GM12892 (cell line): ENCODE results near the gene LRRC27.

Experiments
- DNase-seq: peaks from one replicate; pipeline ENCODE4 v3.0.0; 2011; ENCODE audit not compliant: insufficient read length
- FAIRE-seq: peaks from 2 replicates; lab custom pipeline; 2011; peaks lifted over from hg19 to GRCh38; lab: Jason Lieb, UNC
- POLR2A ChIP-seq: IDR thresholded peaks from 2 replicates; pipeline ENCODE4 v1.6.1; 2011; ENCODE audit warnings: low read depth, low read length, control low read depth
- POLR2AphosphoS5 ChIP-seq: IDR thresholded peaks from 2 replicates; pipeline ENCODE4 v1.6.1; 2011; ENCODE audit warnings: low read depth, low read length, control low read depth
- TAF1 ChIP-seq: IDR thresholded peaks from 2 replicates; pipeline ENCODE4 v1.6.1; 2011; ENCODE audit warnings: low read depth, mild to moderate bottlenecking, control low read depth, low read length, borderline replicate concordance

The LRRC27 gene

DNA sequence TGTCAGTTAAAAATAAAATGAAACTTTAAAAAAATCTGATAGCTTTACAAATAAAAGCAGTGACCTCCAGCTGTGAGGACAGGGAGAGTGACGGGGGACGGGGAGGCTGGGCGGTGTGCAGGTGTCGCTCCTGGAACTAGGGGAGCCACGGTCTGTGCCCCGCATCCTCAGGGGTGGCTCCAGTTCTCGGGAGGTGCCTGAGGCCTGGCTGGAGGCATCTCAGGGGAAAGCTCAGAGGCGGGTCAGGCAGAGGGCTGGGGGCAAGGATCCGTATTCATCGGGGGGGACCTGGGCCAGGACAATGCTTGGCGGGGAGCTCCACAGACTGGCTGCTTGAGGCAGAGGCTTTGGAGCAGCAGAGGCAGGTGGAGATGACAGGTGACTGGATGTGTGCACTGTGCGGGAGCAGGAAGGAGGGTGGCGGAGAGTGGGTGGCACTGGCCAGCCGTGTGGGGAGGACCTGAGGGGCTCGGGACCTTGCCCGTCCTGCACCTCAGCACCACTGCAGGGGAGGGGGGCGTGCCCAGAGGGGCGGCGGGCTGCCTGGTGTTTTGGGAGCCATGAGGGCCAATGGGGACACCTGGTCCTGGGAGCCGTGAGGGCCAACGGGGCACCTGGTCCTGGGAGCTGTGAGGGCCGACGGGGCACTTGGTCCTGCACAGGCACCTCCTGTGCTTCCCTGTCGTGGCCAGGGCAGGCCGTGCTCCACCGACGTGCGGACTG, 78.2 kb downstream of the LRRC27 start:
- TF ChIP-seq POLR2AphosphoS5: no peak
- no peak for TF ChIP-seq POLR2A
- no peak for TF ChIP-seq TAF1
- DNase-seq: no peak
- no peak for FAIRE-seq

DNA sequence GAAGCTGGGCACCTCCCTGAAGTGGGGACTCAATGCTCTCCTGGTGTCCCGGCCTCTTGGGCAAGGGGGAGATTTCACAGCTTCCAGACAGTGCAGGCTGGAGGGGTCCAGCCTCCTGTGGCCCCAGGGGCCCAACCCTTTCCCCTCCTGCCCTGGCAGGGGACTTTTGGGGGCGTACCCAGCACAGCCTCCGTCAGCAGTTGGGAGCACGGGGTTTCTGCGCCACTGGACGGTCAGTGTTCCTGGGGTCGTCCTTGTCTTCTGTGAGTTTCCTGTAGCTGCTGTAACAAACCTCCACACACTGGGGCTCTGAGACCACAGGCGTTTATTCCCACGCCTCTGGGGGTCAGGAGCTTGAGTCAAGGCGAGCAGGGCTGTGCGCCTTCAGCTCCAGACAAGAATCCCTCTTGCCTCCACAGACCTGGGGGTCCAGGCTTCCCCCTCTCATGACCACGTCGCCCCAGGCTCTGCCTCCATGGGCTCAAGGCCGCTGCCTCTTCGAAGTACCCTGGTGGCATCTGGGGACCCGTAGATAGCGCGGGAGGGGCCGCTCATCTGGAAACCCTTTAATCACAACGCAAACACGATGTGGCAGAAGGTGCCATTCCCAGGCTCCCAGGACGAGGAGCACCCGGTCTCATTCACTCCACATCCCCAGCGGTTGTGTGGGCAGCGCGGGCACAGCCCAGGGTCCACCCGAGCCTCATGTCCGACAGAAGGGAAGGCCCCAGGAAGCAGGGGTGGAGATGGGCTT, 79.0 kb downstream of the LRRC27 start:
- no peak for FAIRE-seq
- no peak for DNase-seq
- TF ChIP-seq TAF1: no peak
- TF ChIP-seq POLR2AphosphoS5: no peak
- no peak for TF ChIP-seq POLR2A

DNA sequence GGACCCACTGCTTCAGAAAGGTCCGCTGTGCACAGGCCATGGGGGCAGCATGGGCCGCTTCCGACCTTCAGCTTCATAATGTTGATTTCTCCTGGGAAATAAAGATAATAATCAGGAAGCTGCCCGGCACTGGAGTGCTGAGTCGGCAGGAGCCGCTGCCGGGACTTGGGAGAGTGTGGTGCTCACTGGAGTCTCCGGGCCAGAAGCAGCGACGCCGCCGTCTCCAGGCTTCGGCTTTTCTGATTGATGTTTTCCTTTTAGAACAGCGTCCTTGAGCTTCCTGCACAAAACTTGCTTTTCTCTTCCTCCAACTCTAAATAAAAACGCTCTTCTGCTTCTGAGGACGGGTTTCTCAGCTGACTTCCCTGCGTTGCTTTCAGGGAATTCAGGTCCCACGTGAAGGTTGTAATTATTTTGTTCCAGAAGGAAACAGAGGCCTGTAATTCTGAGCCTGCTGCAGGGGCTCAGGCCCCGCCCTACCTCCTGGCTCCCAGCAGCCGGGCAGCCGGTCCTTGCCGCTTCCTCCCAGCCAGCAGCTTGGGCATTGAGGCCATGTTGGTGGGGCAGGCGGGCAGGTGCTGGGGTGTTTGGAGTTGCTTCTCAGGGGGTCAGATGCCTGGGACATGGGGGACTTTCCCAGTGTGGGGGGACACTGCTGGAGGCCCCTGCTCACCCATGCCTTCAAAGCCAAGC, 79.7 kb downstream of the LRRC27 start:
- no peak for TF ChIP-seq POLR2A
- DNase-seq (no peak), FAIRE-seq (no peak)

DNA sequence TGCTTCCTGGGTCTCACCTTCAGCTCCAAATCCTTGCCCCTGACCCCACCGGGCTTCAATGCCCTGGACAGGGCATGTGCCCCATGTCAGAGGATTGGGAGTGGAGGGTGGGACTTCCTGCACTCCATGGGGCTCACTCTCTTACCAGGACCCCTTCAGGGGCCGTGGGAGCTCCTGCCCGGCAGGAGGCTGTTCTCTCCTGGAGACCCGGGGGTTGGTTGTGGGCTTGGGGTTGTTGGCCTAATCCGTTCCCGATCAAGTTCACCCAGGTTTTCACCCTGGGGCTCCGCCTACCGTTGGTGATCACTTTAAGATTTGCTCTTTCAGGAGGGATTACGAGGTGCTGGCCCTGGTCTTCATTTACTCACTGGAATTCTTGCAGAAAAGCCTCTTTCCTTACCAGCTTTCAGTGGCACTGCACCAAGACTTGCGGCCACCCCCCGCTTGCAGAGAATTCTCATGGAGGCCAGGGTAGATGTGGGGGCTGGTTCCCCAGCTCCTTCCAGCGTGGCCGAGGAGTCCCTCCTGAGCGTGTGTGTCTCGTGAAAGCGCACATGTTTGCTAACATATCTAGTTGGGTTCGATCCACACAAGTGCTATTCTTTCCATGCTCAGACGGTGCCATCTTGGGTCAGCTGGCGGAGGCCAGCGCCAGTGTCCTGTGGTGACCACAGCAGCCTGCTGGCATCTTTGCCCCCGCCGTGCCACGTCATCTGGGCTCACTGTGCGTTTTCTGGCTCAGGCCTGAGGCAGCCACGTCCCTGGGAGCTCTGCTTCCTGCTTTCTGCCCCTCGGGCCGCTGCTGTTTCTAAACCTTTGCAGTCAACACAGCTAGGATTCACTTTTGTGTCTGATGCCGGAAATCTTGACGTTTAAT, 80.6 kb downstream of the LRRC27 start:
- no peak for DNase-seq
- no peak for FAIRE-seq
- TF ChIP-seq TAF1 (no peak), POLR2AphosphoS5 (no peak), POLR2A (no peak)

DNA sequence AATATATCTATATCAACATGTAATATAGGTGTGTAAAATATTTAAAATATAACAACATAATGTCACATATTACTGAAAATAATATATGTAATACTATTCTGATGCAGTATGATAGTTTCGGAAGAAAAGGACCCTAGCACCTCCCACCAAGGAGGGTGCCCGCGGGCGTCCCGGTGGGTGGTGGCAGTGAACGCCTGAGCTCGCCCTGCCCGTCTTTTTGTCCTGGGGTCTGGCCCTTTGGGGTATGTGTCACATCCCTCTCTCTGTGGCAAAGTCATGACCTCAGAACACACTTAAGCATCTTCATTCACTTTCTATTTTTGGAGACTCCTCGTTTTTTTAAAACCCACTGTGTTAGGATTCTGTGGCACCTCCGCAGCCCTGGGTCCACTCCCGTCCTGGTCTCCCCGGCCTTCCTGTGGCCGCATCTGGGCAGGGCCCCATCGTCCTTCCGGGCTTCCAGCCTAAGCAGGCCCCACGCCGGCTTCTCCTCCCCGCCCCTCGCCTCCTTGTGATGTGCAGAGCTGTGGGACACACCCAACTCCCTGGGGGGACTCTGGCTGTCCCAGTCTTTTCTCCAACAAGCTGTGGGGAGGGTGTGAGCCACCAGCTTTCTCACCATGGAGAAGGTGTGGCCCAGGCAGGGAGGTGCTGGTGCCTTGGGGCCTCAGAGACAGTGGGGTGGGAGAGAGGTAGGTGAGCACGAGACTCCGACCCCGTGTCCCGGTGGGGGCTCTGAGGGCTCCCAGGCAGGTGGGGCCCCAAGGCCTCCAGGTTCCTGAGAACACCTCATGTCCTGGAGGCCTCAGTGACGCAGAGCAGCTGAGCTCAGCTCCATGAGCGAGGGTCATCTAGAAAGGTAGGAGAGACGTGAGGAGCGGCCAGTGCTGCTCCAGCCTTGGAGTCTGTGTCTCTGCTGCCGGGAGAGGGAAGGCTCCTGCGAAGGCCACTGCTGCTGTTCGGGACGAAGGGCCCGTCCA, 81.5 kb downstream of the LRRC27 start:
- TF ChIP-seq POLR2A: no peak
- FAIRE-seq: no peak
- no peak for DNase-seq

DNA sequence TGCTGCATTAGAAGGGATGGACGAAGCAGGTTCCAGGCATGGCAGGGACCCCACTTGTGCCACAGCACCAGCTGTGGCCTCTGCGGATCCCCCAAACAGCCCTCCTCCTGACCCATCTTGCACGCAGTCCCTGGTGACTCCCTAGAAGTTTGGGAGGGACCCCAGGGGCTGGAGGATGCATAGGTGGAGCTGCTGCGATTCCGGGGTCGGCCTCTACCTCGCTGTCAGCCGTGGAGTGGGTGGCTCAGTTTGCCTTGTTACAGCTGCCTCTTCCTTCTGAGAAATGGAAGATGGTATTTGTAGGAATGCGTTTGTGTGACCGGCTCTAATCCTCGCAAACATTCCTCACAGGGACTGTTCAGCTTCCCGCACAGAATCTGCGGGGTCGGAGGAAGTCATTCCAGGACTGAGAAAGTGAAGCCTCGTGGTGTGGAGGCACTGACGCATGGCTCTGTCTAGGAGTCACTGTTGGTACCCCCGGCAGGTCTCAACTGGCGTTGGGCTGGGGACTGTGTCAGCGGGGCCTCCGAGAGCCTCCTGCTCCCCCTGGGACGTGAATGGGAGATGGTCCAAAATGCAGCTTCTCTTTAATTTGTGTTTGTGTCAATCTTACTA, 82.5 kb downstream of the LRRC27 start:
- DNase-seq: no peak
- TF ChIP-seq POLR2A (no peak), POLR2AphosphoS5 (no peak)
- no peak for FAIRE-seq

DNA sequence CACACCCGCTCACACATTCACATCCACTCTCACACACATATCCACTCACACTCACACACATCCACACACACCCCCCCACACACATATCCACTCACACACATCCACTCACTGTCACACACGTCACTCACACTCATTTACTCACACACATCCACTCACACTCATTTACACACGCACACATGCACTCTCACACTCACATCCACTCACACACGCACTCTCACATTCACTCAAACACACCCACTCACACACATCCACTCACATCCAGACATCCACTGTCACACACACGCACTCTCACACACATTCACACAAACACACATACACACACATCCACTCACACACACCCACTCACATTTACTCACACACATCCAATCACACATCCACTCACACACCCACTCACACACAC, 83.3 kb downstream of the LRRC27 start:
- DNase-seq: no peak
- FAIRE-seq: no peak
- TF ChIP-seq POLR2AphosphoS5: no peak
- TF ChIP-seq POLR2A: no peak
- TF ChIP-seq TAF1: no peak

DNA sequence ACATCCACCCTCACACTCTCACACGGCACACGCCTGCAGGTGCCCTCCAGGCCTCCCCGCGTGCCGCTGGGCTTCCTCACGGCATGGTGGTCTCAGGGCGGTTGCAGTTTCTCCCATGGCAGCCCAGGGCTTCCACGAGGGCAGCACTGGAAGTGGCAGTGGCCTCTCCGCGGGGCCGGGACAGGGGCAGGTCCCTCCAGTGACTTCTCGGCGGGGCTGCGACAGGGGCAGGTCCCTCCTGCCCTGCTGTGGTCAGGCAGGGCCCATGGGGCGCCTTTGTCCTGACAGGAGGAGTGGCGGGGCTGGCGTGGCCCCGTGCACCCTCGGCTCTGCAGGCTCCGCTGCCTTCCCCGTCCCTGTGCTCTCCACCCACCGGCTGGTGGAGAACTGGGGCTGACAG, 84.0 kb downstream of the LRRC27 start:
- no peak for DNase-seq

DNA sequence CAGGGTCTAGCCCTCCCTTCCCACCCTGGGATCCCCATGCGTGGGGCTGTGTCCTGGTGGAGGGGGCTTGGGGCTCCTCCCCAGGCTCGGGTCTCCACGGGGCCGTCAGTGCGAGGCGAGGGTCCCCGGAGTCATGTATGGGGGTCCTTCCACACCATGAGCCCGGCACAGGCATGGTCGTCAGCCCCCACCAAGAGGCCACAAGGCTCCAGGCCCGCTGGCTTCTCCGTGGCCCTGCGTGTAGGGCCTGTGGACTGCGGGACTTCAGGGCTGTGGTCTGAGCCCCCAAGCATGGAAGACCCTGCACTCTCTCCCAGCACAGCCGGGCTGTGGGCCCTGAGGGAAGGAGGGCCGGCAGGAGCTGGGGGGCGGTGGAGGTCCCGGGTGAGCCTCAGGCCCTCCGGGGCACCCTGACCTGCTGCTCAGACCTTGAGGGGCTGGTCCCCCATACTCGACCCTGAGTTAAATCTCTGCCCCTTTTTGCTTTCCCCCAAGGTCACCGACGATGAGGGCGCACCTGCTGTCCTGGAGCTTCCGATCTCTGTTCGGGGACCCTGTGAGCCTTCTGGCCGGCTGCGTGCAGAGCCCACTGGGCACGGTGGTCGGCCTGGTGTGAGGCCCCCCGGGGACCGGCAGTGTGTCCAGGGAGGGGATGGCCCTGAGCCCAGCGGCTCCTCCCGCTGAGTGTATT, 84.7 kb downstream of the LRRC27 start:
- no peak for DNase-seq
- no peak for TF ChIP-seq TAF1
- no peak for TF ChIP-seq POLR2A
- no peak for TF ChIP-seq POLR2AphosphoS5
- FAIRE-seq: no peak

More for the DNA sequence above, 84.0 kb downstream of the LRRC27 start:
- TF ChIP-seq POLR2A (no peak), POLR2AphosphoS5 (no peak), TAF1 (no peak)
- no peak for FAIRE-seq
